ENCODE measurements around the gene CEP135. TPM values are rescaled to one million over a fixed set of nuclear protein-coding genes. Genes with fewer than 3 reads are reported as not detected.

CEP135 gene
- polyA plus RNA-seq, 3 donors = 4.0 to 5.1 (median 4.6) TPM

- peaks cover 0 to 2% (median 1%) of the 10 kb centered on the region in 3 donors for H3K27me3 Mint-ChIP-seq (ENCODE audit: low read depth in 3 of 3)
- Histone ChIP-seq H4K20me1 (ENCODE audit: insufficient read depth, low read length) (no peaks in the 10 kb centered on the region), H3K27ac (ENCODE audit: low read depth in 1 of 2, low read length in 2 of 2) (no peak overlapping the region), H2AFZ (ENCODE audit: insufficient read depth, low read depth, low read length, poor library complexity, severe bottlenecking) (no peak overlapping the region), H3K9me3 (replicated peaks in 1 of 2; ENCODE audit: control insufficient read depth in 1 of 2, insufficient read depth in 1 of 2, low read length in 2 of 2) (no peaks in the 10 kb centered on the region), H3K4me1 (ENCODE audit: control insufficient read depth in 1 of 2, insufficient read depth in 2 of 2, low read length in 2 of 2) (no peaks in the 10 kb centered on the region), H3K9ac (ENCODE audit: insufficient read depth, low read length, poor library complexity, severe bottlenecking) (no peak overlapping the region), H3K27me3 (ENCODE audit: control insufficient read depth in 2 of 2, insufficient read depth in 2 of 2, low read length in 2 of 2) (no peaks in the 10 kb centered on the region), H3K4me2 (replicated peaks; ENCODE audit: extremely low read depth, low read length, poor library complexity, severe bottlenecking) (no peak overlapping the region), H3K4me3 (replicated peaks in 1 of 3; ENCODE audit: low read depth in 2 of 3, low read length in 3 of 3) (no peak overlapping the region), H3K36me3 (replicated peaks in 1 of 2; ENCODE audit: control insufficient read depth in 1 of 2, insufficient read depth in 2 of 2, low read length in 2 of 2) (no peaks in the 10 kb centered on the region), H3K79me2 (ENCODE audit: insufficient read depth, low read length) (no peaks in the 10 kb centered on the region)
- no peak for DNase-seq
- H3K4me1 Mint-ChIP-seq = no peaks in the 10 kb centered on the region
- H3K9me3 Mint-ChIP-seq = peaks cover 9 to 21% (median 14%) of the 10 kb centered on the region in 7 donors
- H3K27ac Mint-ChIP-seq = no peak overlapping the region
- no peak overlapping the region for H3K4me3 Mint-ChIP-seq
- no peak for TF ChIP-seq CTCF (IDR thresholded peaks at IDR 0.05)
- no CpG with 5 or more reads among the region's 2 CpGs for WGBS (ENCODE audit: insufficient coverage)
- no peaks in the 10 kb centered on the region for H3K36me3 Mint-ChIP-seq
- intact Hi-C loops (cut with micrococcal nuclease) = no loop called here
Measured at GRCh38 chr4:56077676-56078075, 128.9 kb downstream of the CEP135 start.

GRCh38 chr4:56078866-56079265 lies 130.1 kb downstream of the CEP135 start:
- Mint-ChIP-seq H3K36me3 (no peaks in the 10 kb centered on the region), H3K27me3 (ENCODE audit: low read depth in 3 of 3) (peaks cover 0 to 2% (median 1%) of the 10 kb centered on the region in 3 donors), H3K27ac (no peak overlapping the region), H3K4me1 (no peaks in the 10 kb centered on the region), H3K9me3 (peaks cover 7 to 17% (median 14%) of the 10 kb centered on the region in 7 donors), H3K4me3 (no peak overlapping the region)
- no peak overlapping the region for H3K4me2 ChIP-seq (replicated peaks; ENCODE audit: extremely low read depth, low read length, poor library complexity, severe bottlenecking)
- no peak overlapping the region for H2AFZ ChIP-seq (ENCODE audit: insufficient read depth, low read depth, low read length, poor library complexity, severe bottlenecking)
- H3K9me3 ChIP-seq (replicated peaks in 1 of 2; ENCODE audit: control insufficient read depth in 1 of 2, insufficient read depth in 1 of 2, low read length in 2 of 2) = no peaks in the 10 kb centered on the region
- no peaks in the 10 kb centered on the region for H3K4me1 ChIP-seq (ENCODE audit: control insufficient read depth in 1 of 2, insufficient read depth in 2 of 2, low read length in 2 of 2)
- H3K9ac ChIP-seq (ENCODE audit: insufficient read depth, low read length, poor library complexity, severe bottlenecking) = no peak overlapping the region
- no peaks in the 10 kb centered on the region for H3K79me2 ChIP-seq (ENCODE audit: insufficient read depth, low read length)
- H4K20me1 ChIP-seq (ENCODE audit: insufficient read depth, low read length) = no peaks in the 10 kb centered on the region
- H3K27me3 ChIP-seq (ENCODE audit: control insufficient read depth in 2 of 2, insufficient read depth in 2 of 2, low read length in 2 of 2) = no peaks in the 10 kb centered on the region
- H3K4me3 ChIP-seq (replicated peaks in 1 of 3; ENCODE audit: low read depth in 2 of 3, low read length in 3 of 3) = no peak overlapping the region
- H3K27ac ChIP-seq (ENCODE audit: low read depth in 1 of 2, low read length in 2 of 2) = no peak overlapping the region
- intact Hi-C loops (cut with micrococcal nuclease) = no loop called here
- WGBS (ENCODE audit: insufficient coverage) = 93% methylated on average over 3 of the region's 4 CpGs
- no peaks in the 10 kb centered on the region for H3K36me3 ChIP-seq (replicated peaks in 1 of 2; ENCODE audit: control insufficient read depth in 1 of 2, insufficient read depth in 2 of 2, low read length in 2 of 2)
- TF ChIP-seq CTCF (IDR thresholded peaks at IDR 0.05) = no peak
- no peak for DNase-seq
